SK-N-SH treated with all-trans-retinoic acid at 6 μM for 48 hours (cell line): ENCODE measurements around the gene NUP205.

Experiments
- OSR1 ChIP-seq: fragments of 250-450 bp; sonication (Bioruptor Pico); IDR thresholded peaks from 2 replicates; pipeline ENCODE4 v1.8.0; 2022; ENCODE audit warnings: moderate library complexity, mild to moderate bottlenecking, inconsistent platforms
- TOX ChIP-seq: fragments of 250-450 bp; sonication (Bioruptor Pico); IDR thresholded peaks from 2 replicates; pipeline ENCODE4 v1.8.0; 2021; ENCODE audit warnings: mild to moderate bottlenecking, moderate library complexity, borderline replicate concordance
- ZNF70 ChIP-seq: fragments of 450-650 bp; formaldehyde crosslinking; IDR thresholded peaks from 2 replicates; pipeline ENCODE4 v1.5.0; 2020; ENCODE audit warnings: mild to moderate bottlenecking, moderate library complexity
- TF ChIP-seq, protein P1 (sequence below): fragments of 250-450 bp; sonication (Bioruptor Pico); IDR thresholded peaks from 2 replicates; pipeline ENCODE4 v1.8.0; 2021; ENCODE audit warnings: low read depth, mild to moderate bottlenecking, moderate library complexity, borderline replicate concordance

DNA sequence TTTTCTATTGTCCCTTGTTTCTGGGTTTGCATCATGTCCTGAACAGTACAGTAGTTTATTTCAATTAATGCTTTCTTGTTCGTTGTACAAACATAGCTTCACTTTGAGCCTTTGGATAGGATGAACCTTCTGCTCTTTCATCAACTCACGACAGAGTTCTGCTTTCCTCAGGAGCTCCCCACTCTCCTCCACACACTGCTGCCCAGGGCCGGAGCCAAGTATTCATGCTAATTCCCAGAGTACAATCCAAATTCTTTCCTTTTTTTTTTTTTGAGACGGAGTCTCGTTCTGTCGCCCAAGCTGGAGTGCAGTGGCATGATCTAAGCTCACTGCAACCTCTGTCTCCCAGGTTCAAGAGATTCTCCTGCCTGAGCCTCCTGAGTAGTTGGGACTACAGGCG lies 7.5 kb upstream of the NUP205 start:
- TF ChIP-seq TOX (no peak), OSR1 (CRISPR knock-in tag) (no peak), ZNF70 (no peak)
- TF ChIP-seq, protein P1, sequence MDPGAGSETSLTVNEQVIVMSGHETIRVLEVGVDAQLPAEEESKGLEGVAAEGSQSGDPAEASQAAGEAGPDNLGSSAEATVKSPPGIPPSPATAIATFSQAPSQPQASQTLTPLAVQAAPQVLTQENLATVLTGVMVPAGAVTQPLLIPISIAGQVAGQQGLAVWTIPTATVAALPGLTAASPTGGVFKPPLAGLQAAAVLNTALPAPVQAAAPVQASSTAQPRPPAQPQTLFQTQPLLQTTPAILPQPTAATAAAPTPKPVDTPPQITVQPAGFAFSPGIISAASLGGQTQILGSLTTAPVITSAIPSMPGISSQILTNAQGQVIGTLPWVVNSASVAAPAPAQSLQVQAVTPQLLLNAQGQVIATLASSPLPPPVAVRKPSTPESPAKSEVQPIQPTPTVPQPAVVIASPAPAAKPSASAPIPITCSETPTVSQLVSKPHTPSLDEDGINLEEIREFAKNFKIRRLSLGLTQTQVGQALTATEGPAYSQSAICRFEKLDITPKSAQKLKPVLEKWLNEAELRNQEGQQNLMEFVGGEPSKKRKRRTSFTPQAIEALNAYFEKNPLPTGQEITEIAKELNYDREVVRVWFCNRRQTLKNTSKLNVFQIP (CRISPR knock-in tag), result no peak
